Activated T-cell treated with anti-CD3 and anti-CD28 coated beads for 48 hours (primary cell): ENCODE data around the gene DHX58.

ENCODE experiments used
- DNase-seq: peaks from one replicate; pipeline ENCODE4 v3.0.0-alpha.2; 2020; ENCODE audit warnings: low read depth

Gene DHX58

GRCh38 chr17:42129109-42129837, 16.8 kb upstream of the DHX58 start:
- DNase-seq: no peak

- DNase-seq: no peak
Observed at GRCh38 chr17:42127414-42127813, 14.9 kb upstream of the DHX58 start.

- DNase-seq: no peak
Observed at GRCh38 chr17:42126836-42127235, 14.3 kb upstream of the DHX58 start.

GRCh38 chr17:42125565-42125964, 13.1 kb upstream of the DHX58 start:
- DNase-seq: no peak

GRCh38 chr17:42124256-42124655, 11.7 kb upstream of the DHX58 start:
- no peak for DNase-seq

- DNase-seq: no peak
Observed at GRCh38 chr17:42122371-42123303, 10.1 kb upstream of the DHX58 start, which contains the start of gene HSPB9. Gene HSPB9, plus strand, starts transcription at chr17:42122804. Its CDS starts 47 bp downstream, at chr17:42122851.

- DNase-seq: peak; percentile 80
Observed at GRCh38 chr17:42120770-42121769, 8.6 kb upstream of the DHX58 start, which contains the start of gene KAT2A. Gene KAT2A, minus strand, starts transcription at chr17:42121367. Its CDS starts 63 bp downstream, at chr17:42121304.

- no peak for DNase-seq
Observed at GRCh38 chr17:42120161-42120769, 7.8 kb upstream of the DHX58 start.

GRCh38 chr17:42119301-42119700, 6.8 kb upstream of the DHX58 start:
- no peak for DNase-seq

GRCh38 chr17:42118545-42118944, 6.0 kb upstream of the DHX58 start:
- peak; percentile 45 for DNase-seq

GRCh38 chr17:42118126-42118510, 5.6 kb upstream of the DHX58 start:
- no peak for DNase-seq

GRCh38 chr17:42117397-42118125, 5.0 kb upstream of the DHX58 start:
- no peak for DNase-seq

- peak; percentile 66 for DNase-seq
Observed at GRCh38 chr17:42116705-42117396, 4.3 kb upstream of the DHX58 start.

- no peak for DNase-seq
Observed at GRCh38 chr17:42114118-42114517, 1.6 kb upstream of the DHX58 start.

- DNase-seq: no peak
Observed at GRCh38 chr17:42113293-42114069, 967 bp upstream of the DHX58 start.

- DNase-seq: no peak
Observed at GRCh38 chr17:42111871-42112551, 503 bp downstream of the DHX58 start.

- no peak for DNase-seq
Observed at GRCh38 chr17:42111265-42111636, 1.3 kb downstream of the DHX58 start.
